HG03439 (cell line): ENCODE data around the gene CPB2.

Experiments used
- ATAC-seq: cut with Tn5 transposase; IDR thresholded peaks from one replicate; pipeline ENCODE4 v1.9.1; 2021; ENCODE audit warnings: mild to moderate bottlenecking, moderate library complexity; ENCODE audit not compliant: unreplicated experiment

CPB2 gene

DNA sequence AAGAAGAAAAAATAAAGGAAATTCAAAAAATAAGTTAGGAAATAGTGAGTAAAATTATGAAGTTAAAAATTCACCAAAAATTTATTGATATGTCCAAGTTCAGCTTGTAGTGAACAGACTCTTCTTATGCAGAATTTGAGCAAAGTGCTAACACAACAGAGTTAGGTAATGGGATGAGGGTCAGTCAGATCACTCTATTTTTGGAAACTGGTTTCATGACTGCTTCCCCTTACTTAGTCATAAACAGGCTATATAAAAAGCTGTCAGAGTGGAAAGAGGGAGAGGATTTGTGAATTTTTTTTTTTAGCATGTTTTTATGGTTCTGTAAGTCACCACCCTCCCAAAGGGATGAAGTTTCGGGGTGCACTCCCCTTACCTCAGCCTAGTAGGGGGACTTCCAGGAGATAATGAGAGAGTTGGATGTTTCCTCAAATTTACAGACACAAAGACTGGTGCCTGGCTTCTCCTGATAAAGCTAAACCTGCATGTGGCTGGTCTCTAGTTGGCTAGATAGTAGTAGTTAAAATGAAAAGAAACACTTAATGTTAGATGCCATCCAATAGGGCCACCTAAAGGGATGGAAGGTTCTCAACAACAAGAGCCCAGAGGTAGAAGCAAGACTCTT, 4.5 kb downstream of the CPB2 start:
- no peak for ATAC-seq

DNA sequence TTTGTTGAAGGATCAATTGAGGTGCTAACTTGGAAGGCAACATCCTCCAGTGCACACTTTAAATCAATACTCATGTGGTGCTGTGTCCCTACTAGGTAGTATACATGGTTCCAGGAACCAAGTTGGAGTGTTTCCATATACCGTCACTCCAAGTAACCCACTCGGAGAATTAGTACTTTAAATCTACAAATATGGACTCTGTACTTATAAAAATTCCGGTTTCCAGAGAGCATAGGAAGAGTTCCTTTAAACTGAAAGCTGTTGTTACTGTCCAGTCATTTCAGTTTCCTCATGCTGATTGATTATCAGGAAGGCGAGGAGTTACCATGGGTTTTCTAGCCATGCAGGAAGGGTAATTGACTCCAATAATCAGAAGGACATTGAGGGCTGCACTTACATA, 7.2 kb downstream of the CPB2 start:
- ATAC-seq = no peak

DNA sequence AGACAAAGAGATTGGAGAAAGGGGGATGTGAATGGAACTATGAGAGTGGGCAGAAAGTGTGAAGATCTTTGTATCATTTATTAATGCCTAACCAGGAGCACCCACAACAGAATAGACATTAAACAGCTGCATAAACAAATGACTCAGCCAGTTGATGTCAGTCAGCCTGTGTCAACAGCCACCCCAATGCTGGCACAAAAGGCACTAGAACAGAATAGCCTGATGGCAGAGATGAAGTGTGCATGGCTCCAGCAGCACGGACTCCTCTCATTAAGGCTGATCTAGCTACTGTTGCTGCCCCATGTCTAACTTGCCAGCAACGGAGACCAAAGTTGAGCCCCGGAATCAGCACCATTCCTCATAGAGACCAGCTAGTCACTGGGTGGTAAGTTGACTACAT, 7.8 kb downstream of the CPB2 start:
- no peak for ATAC-seq

DNA sequence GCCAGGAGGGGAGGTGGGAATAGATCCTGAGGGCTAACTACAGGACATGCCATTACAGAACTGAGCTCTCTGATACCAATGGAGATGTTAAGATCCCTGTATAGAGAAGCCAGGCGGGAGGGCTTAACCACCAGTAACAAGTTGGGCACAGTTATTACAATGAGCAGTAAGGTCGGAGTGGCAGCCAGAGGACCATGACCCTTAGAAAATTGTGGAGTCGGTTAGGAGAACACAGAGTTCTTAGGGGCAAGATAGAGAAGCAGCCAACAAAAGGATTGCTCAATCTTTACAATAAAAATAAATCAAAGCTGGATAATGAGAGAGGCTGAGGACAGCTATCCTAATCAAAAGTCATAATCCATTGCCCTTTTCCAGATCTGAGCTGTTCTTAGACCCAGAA, 10.4 kb downstream of the CPB2 start:
- no peak for ATAC-seq

DNA sequence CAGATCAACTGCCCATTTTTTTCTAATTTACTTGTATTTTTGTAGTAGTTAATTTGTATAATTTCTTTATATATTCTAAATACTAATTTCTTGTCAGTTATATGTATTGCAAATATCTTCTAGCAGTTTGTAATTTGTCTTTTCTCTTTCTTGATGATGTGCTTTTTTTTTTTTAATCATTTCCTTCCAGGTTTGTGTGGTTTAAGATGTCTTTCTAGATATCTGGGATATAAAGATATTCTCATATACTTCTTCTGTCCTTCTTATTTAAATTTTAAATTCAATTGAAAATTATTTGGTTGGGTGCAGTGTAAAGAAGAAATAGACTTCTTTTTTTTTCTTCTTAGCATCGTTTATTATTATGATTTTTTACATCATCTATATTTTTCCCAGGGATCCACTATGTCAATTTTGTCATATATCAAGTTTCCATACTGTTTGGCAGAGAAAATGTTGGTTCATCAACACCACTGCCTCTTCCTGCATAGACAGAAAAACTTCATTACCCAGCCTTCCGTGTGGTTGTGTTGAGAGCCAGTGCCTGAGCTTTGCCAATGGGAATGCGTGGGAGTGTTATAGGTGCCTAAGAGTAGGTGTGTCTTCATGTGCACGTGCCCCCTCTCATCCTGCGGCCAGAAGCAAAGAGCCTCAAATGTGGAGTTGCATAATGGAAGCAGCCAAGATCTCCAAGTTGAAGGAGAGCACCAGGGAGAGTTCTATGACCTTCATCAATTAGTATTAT, 15.8 kb downstream of the CPB2 start:
- no peak for ATAC-seq

DNA sequence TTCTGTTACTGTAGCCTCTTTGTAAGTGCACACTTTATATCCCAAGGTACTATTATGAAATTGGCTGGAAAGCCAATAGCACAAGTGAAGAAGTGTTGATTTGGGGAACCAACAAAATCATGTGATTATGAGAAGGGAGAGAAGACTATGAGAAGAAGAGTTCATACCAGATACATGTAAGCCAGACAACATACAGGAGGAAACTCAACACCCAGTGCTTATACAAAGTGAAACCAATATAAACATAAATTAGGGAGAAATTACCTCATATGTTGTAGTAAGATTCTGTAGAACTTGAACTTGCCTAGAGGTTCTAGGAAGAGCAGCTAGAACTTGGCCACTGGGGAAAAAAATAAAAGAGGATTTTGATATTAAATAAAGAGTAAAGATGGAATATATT, 17.4 kb downstream of the CPB2 start:
- ATAC-seq = no peak

DNA sequence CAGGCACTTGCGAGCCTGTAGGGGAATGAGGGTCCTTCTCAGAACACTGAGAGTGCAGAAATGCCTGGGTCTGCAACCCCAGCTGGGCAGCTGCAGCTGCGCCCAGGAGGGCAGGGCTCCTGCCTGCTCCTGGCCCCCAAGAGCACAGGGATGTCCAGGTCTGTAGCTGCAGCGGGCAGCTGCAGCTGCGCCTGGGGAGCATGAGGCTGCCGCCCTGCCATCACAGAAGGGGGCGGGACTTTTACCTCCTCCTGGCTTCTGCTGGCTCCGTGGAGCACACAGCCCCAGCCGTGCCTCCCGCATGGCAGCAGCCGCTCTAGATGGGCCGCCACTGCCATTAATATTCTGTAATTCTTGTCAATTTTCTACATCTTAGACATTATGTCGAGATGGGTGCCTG, 17.8 kb downstream of the CPB2 start:
- ATAC-seq = no peak

DNA sequence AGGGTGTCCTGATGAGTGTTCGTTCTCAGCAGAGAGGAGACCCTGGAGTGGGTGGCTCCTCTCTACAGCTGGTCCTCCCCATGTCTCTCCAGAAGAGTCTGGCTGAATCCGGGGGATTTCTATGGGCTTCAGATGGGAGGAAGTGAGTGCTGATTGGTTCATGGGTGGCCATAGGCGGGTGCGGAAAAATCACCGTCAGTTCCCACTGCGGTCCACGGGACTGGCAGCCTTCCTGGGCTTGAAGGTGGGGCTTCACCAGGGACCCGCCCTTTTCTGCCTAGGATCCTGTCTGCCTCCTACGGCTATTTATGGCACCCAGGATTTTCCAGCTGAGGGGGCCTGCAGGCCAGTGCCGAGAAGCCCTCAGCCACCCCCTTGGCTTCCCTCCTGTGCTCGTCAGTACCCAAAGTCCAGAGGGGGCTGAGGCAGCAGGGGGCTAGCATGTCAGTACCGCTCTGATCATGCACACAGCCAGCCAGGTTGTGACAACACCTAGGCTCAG, 18.4 kb downstream of the CPB2 start:
- no peak for ATAC-seq

DNA sequence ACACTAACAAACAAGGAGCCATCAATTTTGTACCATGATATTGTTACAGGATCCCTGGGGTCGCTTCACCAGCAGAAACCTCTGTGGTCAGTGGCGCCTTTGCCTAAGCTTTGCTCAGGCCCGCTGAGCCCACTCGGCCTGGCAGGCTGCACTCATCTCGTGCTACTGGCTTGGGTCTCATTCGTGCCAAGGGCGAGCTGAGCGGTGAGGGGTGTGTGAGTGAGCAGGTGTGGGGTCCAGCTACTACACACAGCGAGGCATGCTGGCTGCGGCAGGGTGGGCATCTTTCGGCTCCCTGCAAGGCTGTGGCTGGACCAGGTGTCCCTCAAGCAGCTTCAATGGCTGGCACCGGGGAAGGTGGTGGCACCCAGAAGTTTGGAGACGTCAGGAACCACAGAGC, 19.1 kb downstream of the CPB2 start:
- ATAC-seq = no peak

DNA sequence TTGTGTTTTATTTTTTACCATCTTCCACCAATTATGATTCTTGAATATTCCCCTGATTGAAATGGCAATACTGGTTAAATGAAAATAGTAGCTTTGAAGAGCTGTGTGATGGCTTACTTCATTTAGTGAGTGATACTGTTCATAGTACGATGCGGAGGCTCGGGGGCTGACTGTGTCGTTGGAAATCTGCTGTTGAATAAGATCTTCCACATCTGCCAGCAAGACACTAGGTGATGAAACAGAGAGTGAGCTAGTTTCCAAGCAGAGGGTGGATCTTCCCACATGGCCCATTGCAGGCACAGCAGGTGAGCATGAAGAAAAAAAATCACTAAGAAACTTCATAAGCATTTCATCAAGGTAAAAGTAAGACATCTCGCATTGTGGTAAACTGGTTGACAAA, 22.5 kb downstream of the CPB2 start:
- ATAC-seq = no peak

DNA sequence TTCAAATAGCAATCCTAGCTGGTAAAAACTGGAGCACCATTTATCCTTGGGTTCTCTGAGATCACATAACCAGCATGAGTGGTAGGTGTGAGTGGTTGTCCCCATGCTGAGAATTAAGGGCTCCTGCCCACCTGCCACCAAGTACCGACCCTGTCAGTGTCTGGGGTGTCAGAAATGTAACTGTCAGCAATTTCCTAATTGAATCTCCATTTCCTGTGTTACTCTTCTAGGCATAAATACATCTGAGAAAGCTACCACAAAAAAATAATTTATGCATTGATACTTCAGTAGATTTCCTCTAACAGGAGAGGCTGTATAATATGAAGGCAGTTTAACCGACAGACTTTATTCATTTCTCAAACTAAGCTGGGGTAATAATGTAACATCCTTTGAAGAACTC, 25.1 kb downstream of the CPB2 start:
- ATAC-seq = no peak

DNA sequence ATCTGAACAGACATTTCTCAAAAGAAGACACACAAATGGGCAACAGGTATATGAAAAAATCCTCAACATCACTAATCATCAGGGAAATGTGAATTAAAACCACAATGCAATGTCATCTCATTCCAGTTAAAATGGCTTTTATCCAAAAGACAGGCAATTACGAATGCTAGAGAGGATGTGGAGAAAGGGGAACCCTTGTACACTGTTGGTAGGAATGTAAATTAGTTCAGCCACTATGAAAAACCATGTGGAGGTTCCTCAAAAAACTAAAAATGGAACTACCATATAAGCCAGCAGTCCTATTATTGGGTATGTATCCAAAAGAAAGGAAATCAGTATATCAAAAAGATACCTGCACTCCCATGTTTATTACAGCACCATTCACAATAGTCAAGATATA, 27.6 kb downstream of the CPB2 start:
- no peak for ATAC-seq

DNA sequence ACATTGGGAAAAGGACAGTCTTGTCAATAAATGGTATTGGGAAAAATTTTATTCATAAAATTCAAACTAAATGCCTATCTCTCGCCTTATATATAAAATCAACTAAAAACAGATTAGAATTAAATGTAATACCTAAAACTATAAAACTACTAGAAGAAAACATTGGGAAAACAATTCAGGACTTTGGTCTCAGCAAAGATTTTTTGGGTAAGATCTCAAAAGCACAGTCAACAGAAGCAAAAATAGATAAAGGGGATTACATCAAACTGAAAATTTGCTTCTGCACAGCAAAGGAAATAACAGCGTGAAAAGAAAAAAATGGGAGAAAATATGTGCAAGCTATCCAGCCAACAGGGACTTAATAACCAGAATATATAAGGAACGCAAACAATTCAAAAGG, 28.0 kb downstream of the CPB2 start:
- no peak for ATAC-seq

DNA sequence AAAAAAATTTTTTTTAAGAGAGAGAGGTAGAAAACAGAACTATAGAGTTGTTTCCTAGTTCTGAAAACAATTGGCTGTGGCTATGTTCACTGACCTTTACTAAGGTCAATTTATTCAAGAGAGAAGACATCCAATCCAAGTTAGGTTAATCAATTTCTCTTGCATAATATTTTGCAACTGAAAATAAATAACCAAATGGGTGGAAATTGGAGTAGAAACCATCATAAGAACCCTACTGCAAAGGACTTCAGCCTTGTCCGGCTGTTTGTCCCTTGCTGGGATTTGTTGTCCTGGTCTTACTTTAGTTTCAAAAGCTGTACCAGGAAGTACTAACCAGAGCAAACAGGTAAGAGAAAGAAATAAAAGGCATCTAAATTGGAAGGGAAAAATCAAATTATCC, 29.0 kb downstream of the CPB2 start:
- ATAC-seq = no peak

DNA sequence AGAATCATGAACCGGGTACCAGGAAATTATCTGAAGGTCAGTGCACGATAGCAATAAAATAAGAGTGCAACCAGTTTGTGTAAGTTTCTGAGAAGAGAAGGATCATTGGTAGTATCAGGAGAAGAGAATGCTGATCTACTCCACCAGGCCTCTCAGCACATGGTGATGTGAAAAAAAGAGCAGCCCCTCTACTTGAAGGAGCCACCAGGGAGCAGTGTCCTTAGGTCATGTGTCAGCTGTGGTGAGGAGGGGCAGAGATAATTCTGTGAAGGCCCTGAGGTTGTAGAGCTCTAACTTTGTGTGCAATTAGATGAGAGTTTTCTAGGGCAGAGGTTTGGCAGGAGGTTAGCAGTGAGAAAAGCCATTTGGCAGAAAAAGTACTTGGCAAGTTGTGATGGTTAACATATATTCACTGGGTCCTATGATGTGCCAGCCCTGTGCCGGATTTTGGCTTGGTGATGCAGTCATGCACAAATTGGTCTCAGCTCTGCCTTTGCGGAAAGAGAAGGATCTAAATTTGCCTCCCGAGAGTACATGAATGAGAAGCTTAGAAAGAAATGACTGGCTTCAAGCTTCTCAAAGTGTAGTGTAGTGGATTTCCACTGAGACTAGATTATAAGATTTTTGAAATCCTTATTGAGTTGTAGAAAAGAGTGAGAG, 33.1 kb downstream of the CPB2 start:
- peak; percentile 93 for ATAC-seq

DNA sequence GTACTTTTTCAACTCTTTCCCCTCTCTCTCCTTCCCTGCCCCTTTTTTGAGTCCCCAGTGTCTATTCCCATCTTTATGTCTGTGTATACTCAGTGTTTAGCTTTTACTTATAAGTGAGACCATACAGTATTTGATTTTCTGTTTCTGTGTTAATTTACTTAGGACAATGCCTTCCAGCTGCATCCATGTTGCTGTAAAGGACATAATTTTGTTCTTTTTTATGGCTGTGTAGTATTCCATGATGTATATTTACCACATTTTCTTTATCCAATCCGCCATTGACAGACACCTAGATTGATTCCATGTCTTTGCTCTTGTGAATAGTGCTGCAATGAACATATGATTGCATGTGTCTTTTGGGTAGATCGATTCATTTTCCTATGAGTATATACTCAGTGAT, 41.5 kb downstream of the CPB2 start:
- ATAC-seq = no peak

DNA sequence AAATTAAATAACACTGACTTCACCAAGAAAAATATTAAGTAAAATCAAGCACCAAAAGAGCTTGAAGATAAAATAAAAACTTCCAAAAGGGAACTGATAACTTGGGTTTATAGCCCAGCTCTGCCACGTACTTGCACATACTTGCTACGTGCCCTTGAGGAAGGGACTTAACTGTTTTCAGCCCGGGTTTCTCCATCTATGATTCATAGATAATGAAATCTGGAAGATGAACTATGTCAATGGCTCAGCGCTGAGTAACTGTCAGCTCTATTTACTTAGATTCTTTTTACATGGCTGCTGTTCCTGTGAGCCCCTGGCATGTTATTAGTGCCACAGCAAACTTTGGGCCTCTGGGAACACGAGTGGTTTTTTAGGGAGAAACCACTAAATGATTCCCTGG, 42.6 kb downstream of the CPB2 start:
- no peak for ATAC-seq

DNA sequence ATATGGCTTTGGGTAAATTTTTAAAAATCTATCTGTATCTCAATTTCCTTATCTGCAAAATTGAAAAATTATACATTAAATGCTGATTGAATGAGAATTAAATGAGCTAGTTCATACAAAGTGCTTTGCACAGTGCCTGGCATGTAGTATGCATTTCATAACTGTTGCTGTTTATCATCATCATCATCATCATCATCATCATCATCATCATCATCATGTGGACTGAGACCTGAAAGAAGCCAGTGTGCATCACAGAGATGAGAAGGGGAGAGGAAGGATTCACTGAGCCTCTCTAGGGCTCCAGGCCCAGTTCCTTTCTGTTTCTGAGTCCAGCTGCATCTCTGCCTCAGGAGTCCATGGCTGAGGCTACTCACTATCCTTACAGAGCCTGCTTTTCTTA, 45.4 kb downstream of the CPB2 start:
- ATAC-seq = no peak

DNA sequence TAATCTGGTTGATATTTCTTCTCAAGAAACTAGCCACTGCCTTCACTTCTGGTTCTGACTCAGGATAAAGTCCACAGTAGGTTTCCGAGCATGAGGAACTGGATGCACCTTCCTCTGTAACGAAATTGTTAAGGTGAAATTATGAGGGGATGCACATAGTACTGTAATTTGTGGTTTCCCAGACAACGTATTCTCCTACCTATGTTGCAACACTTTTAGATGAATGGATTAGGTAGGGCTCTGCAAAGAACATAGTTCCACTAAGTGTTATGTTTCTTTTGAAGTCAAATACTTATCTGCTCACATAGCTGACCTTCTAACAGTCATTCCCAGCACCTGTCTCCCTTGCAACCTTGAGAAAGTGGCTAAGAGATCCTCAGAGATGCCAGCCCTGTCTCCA, 46.6 kb downstream of the CPB2 start:
- no peak for ATAC-seq

DNA sequence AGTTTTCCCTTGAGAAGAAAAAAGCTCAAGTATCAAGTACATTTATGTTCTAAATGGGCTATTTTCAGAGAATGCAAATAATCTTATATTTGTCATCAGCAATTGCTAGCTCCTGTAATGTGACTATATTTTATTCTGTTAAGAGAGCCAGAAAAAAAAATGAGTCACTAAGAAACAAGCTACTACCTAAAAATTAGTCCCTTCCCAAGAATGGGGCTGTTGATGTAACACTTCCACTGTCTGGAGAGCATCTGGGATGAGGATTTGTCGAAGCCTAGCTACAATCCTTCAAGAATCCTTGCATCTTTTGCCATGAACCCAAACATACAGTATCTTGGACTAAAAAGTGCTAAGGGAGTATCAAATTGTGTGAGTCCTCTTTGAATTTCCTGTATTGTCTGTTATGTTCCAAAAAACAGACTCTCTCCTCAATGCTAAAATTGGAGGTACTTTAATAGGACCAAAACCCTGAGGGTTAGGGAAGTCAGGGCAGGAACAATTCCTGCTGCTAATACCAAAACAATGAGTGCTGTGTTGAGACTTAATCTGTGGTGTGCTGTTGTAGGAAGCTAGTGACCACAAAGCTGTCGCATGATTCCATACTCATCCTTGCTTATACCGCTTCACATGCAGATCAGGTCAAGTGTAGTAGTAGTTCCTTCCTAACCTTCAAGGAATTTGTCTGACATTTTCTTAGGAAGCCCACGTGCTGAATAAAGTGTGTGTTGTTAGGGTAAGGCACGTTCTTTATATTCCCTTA, 47.4 kb downstream of the CPB2 start:
- no peak for ATAC-seq

DNA sequence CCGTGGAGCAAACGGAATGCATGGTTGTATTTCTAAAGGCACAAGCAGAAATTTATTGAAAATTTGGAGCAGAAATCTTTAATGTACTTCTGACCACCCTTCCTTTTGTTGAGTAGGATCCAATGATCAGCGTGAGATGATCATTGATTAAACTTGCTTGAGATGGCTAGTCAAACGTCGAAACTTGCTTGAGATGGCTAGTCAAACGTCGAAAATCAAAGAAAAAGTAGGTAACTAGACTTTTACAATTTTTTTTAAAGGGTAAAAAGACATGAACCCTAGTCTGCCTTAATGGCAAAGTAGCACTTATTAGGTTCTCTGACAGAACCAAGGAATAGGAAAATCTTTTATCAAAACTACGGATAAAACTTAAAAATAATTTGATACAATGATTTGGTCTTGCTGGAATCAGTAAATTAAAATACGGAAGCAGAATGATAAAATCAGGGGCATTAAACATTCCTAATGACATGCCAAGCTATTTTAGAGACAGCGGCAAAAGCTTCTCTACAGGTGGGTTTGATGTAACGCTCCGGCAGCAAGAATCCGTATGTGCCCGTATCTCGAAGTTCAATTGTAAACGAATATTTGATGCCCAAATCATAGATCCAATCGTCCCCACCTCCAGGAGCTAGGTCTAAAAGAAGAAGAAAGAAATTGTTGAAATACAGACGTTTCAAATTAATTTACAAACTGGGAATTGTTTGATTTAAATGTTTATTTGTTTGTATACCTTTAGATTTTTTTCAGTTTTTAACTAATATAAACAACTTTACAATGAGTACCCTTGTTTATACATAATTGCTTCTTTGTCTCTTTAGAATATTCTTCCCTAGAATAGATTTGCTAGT, 51.4 kb downstream of the CPB2 start:
- ATAC-seq = no peak
